K562 treated with DMSO at 1 percent for 48 hours (cell line): ENCODE data around the gene TFF3. TPM values are rescaled to one million over a fixed set of nuclear protein-coding genes. Genes with fewer than 3 reads are reported as not detected.

Experiments
- total RNA-seq: library from RNA; unstranded; fragments of 300-600 nt; gene quantifications from 2 replicates; pipeline ENCODE4 v1.2.3, GENCODE V29; 2022; ENCODE audit warnings: low replicate concordance; ENCODE audit errors: extremely low read depth

Gene TFF3, protein sequence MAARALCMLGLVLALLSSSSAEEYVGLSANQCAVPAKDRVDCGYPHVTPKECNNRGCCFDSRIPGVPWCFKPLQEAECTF
- not detected in 2 replicates for total RNA-seq

DNA sequence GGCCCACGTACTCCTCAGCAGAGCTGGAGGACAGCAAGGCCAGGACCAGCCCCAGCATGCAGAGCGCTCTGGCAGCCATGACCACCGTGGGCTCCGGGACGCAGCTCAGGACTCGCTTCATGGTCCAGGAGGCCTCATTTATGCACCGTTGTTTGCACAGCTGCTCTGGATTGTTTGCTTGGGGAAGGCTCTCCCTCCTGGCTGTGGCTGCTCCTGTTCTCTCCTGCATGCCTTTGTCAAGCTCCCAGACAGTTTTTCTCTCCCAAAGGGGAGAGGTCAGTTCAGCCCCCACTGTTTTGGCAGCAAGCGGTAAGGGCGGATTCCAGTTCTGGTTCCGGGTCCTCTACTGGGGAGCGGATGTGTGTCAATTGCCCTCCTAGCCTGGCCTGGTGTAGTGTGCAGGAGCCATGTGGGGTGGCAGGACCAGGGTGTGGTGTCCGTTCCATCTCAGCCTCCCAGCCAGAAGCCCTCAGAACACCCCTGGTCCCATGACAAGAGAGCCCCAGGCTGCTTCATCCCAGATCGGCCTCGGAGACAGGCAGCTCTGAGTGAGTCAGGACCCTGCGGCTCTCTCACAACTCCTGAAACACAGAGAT lies at the start of gene TFF3:
Gene TFF3 (minus strand): TSS at position 114 of the 596 bp plus-strand sequence. CDS start 35 bp downstream, at position 79.

DNA sequence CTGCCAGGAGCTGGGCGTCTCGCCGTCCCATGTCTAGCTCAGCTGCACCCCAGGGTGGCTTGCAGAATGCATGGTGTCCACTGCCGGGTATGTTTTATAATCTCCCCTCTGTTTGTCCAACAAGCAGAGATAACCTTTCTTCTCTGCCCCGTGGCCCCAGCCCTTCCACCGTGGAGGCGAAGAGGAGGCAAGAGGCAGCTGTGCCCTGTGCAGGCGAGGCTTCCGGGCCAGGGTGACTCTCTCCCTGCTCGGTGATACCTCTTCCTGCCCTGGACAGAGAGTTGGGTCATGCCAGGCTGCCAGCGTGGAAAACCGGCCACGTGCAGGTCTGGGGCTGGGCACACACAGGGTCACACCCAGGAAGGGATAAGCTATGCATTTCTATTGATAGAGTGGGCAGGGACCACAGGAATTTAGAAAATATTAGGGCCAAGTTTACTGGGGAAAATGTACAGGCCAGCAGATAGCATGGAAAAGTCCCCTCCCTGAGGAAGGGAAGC lies 35.8 kb upstream of the TFF3 start, which contains the start of gene TFF2:
Gene TFF2 (minus strand): TSS at position 68 of the 500 bp plus-strand sequence. CDS start 37 bp downstream, at position 31.

Other genes starting within 250 kb of the TFF3 start
- not detected in 2 replicates for gene UMODL1, start 244.1 kb downstream of the TFF3 start, total RNA-seq
- not detected in 2 replicates for gene ABCG1, start 96.3 kb downstream of the TFF3 start, total RNA-seq
- gene TFF2, start 35.6 kb upstream of the TFF3 start, total RNA-seq, result not detected in 2 replicates
- not detected in 2 replicates for gene TFF1, start 51.1 kb upstream of the TFF3 start, total RNA-seq
- not detected in 2 replicates for gene TMPRSS3, start 80.6 kb upstream of the TFF3 start, total RNA-seq
- not detected in 2 replicates for gene UBASH3A, start 88.5 kb upstream of the TFF3 start, total RNA-seq
- not detected in 2 replicates for gene RSPH1, start 180.8 kb upstream of the TFF3 start, total RNA-seq
- gene SLC37A1, start 198.4 kb upstream of the TFF3 start, total RNA-seq, result not detected in 2 replicates